Activated CD4-positive, alpha-beta T cell treated with anti-CD3 and anti-CD28 coated beads for 4 hours (primary cell): ENCODE data around the gene UGT2A1.

Experiments used
- DNase-seq, 2 donors: peaks; one replicate each; pipeline ENCODE4 v3.0.0-alpha.2; 2020

UGT2A1 gene

DNA sequence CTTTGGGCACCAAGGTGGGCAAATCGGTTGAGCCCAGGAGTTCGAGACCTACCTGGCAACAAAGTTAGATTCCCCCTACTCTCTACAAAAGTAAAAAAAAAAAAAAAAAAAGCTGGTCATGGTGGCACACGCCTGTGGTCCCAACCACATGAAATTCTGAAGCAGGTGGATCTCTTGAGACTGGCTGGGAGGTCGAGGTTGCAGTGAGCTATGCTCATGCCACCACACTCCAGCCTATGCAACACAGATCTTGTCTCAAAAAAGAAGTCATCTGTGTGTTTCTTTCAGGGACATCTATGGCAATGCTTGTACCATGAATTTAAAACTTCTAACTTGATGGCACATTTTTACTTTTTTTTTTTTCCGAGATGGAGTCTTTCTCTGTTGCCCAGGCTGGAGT lies 68.9 kb downstream of the UGT2A1 start:
- no peak for DNase-seq

DNA sequence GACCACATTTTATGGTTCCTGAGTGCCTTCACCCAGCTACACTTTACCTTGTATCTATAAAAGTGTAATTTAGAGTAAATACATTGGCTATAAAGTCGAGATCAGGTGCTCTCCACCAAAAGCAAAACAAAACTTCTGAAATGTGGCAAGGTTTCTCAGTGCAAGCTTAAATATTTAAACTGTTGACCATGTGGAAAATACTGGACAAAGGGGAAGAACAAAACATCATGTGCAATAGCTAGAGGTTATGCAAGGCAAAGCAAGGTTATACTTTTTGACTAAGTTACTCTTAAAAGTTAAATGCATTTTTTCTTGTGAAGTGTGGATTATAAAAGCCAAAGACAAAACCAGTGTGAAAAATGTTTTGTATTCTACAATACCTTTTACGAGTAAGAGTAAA lies 69.5 kb downstream of the UGT2A1 start:
- no peak for DNase-seq

DNA sequence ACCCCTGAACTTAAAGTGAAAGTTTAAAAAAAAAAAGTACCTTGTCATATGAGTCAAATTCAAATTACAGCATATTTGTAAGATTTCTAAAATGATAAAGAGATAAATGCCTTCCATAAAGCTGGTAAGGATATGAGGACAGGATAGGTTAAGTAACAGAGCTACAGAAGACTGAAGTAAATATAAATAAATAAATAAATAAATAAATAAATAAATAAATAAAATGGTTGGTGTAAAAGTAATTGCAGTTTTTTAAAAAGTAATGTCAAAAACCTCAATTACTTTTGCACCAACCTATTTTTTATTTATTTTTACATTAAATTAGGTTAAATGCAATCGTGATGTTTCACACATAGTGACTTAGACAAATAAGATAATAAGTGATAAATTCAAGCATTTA lies 75.8 kb downstream of the UGT2A1 start:
- DNase-seq = no peak

DNA sequence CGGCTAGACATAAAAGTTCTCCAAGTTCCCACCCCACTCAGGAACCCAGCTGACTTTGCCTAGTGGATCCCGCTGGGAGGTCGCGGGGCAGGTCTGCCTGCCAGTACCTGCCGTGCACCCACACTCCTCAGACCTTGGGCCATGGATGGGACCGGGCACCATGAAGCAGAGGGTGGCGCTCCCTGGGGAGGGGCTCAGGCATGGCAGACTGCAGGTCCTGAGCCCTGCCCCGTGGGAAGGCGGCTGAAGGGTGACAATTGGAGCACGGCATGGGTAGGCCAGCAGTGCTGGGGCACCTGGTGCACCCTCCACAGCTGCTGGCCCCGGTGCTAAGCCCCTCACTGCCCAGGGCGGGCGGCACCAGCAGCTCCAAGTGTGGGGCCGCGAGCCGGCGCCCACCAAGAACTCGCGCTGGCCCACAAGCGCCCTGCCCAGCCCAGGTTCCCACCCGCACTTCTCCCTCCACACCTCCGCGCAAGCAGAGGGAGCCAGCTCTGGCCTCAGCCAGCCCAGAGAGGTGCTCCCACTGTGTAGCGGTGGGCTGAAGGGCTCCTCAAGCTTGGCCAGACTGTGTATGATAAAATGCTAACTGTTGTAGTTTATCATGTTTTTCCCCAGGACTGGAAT lies 76.7 kb downstream of the UGT2A1 start:
- no peak for DNase-seq

DNA sequence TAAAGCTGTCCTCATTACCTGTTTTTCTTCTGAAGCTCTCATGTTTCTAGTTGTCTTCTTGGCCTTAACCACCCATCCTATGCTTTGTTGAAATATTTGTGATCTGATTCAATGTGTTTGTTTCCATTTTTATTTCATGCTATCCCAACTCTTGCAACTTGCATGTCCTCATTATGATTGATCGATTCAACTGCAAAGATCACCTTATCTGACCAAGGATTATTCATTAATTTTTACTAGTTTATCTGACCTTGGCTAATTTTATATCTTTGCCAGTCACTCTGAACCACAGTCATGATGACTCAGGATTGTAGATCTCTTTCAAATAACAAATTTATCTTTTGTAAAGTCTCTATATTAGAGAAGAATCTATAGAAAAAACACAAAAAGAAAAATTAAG lies 84.3 kb downstream of the UGT2A1 start:
- no peak for DNase-seq

DNA sequence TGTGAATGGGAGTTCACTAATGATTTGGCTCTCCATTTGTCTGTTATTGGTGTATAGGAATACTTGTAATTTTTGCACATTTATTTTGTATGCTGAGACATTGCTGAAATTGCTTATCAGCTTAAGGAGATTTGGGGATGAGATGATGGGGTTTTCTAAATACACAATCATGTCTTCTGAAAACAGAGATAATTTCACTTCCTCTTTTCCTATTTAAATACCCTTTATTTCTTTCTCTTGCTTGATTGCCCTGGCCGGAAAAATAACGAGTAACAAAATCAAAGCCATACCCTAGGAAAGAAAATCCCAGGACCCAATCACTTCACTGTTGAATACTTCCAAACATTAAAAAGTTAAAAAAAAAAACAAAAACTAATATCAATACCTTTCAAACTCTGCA lies 89.6 kb downstream of the UGT2A1 start:
- DNase-seq = no peak

DNA sequence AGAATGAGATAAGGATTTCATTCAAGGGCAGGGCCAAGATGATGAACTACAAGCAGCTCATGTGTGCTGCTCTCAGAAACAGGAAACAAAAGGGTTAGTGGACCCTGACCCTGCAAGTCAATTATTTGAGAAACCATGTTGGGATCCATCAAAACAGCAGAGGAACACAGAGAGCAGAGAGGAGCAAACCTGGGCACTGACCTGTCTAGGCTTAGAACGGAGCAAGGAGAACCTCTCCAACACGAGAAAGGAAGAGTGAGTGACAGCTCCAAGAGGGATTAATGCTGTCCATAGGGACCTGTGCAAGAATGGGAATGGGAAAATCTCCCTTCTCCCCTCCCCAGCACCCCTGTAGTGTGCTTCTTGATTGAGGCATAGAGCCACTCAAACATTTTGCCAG lies 103.4 kb downstream of the UGT2A1 start:
- DNase-seq = no peak

DNA sequence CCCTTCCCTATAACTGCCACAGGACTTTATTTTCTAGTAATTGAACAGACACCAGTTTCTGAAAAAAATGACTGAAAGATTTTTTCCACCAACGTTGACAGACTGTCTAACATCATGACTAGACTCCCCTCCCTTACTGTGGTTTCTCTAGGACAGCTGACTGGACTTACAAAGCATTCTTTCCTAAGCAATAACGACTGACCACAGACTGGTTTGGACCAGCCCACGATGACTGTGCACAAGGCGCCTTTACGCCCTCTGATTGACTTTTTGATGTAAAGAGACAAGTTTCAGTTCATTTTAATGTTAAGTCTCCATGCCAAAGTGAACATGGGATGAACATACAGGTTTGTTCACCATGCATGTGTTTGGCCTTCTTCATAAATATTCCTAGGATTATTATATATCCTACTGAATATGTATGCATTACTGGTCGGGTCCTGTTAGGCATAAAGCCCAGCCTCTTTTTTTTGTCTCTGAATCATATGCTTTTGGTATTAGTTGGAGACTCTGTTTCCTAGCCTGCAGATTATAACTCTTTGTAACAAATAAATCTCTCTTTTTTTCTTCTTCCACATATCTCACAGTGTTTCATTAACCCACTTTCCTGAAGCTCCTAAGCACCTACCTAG lies 106.8 kb downstream of the UGT2A1 start:
- no peak for DNase-seq
